GM18520 (cell line): ENCODE results near the gene INF2.

Source experiments
- ATAC-seq: cut with Tn5 transposase; IDR thresholded peaks from one replicate; pipeline ENCODE4 v1.9.1; 2021; ENCODE audit not compliant: unreplicated experiment

The INF2 gene

GRCh38 chr14:104688505-104689108 is 811 bp upstream of the INF2 start:
- ATAC-seq, result no peak

- ATAC-seq, result no peak
These were observed 678 bp downstream of the INF2 start for GRCh38 chr14:104689881-104690711.

- no peak for ATAC-seq
These were observed 1.5 kb downstream of the INF2 start for GRCh38 chr14:104690861-104691455.

GRCh38 chr14:104691546-104692260 is 2.3 kb downstream of the INF2 start:
- no peak for ATAC-seq

- no peak for ATAC-seq
These were observed 3.0 kb downstream of the INF2 start for GRCh38 chr14:104692261-104692938.

GRCh38 chr14:104692939-104693315 is 3.5 kb downstream of the INF2 start:
- ATAC-seq, result no peak

- no peak for ATAC-seq
These were observed 4.3 kb downstream of the INF2 start for GRCh38 chr14:104693482-104694431.

GRCh38 chr14:104694475-104694950 is 5.1 kb downstream of the INF2 start:
- no peak for ATAC-seq

GRCh38 chr14:104694991-104695659 is 5.7 kb downstream of the INF2 start:
- no peak for ATAC-seq

- no peak for ATAC-seq
These were observed 6.2 kb downstream of the INF2 start for GRCh38 chr14:104695660-104696000.

GRCh38 chr14:104696671-104697316 is 7.4 kb downstream of the INF2 start:
- ATAC-seq, result no peak

GRCh38 chr14:104697317-104697703 is 7.9 kb downstream of the INF2 start:
- no peak for ATAC-seq

GRCh38 chr14:104697892-104698583 is 8.6 kb downstream of the INF2 start:
- ATAC-seq, result no peak

- ATAC-seq, result no peak
These were observed 9.4 kb downstream of the INF2 start for GRCh38 chr14:104698688-104699425.

GRCh38 chr14:104699426-104699748 is 10.0 kb downstream of the INF2 start:
- ATAC-seq, result no peak

- ATAC-seq, result no peak
These were observed 10.8 kb downstream of the INF2 start for GRCh38 chr14:104700225-104700651.

- ATAC-seq, result no peak
These were observed 11.4 kb downstream of the INF2 start for GRCh38 chr14:104700747-104701217.
